Measurements from ENCODE around the gene TEX11. TPM values are rescaled to one million over a fixed set of nuclear protein-coding genes. Genes with fewer than 3 reads are reported as not detected.

Gene TEX11
- polyA plus RNA-seq, 1 donor (not counting 4 experiments of a cell fraction or from before 2014, with no cell fraction given) = not detected

DNA sequence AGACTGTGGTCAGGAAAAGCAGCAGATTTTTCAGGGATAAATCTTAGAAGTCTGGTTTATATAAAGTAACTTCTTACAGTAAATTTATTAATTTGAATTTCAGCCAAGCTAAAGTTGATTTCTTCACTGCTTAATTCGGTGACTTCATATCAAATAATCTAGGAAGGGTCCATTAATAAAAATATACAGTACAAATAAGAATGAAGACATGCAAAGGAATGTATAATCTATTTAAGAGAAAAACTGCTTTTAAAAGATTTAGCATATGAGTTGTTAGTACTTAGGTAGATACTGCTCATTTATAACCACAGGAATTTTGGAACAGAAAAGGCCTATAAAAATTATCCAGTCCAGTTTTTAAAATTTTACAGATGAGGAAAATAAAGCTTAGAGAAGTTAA lies 286.8 kb downstream of the TEX11 start:
- no peak overlapping the region for H3K9ac ChIP-seq (ENCODE audit: control insufficient read depth, extremely low read depth, insufficient read depth, low read length)
- FAIRE-seq = no peak
- no peaks in the 10 kb centered on the region for H3K36me3 ChIP-seq (ENCODE audit: control insufficient read depth in 2 of 2, extremely low read depth in 1 of 2, insufficient read depth in 2 of 2, low read length in 2 of 2)
- no peaks in the 10 kb centered on the region for H3K9me3 ChIP-seq (ENCODE audit: control insufficient read depth, low read depth, low read length)
- no peaks in the 10 kb centered on the region for H3K27me3 ChIP-seq (ENCODE audit: control insufficient read depth, extremely low read depth, insufficient read depth, low read length)
- no peaks in the 10 kb centered on the region for H4K20me1 ChIP-seq (ENCODE audit: control insufficient read depth, extremely low read depth, insufficient read depth, low read length)
- no peak overlapping the region for H2AFZ ChIP-seq (ENCODE audit: control insufficient read depth, low read length)
- no peak for DNase-seq (ENCODE audit: low read depth, low spot score)
- H3K79me2 ChIP-seq (ENCODE audit: control insufficient read depth, insufficient read depth, low read length) = no peaks in the 10 kb centered on the region
- no peak overlapping the region for H3K4me3 ChIP-seq (ENCODE audit: control insufficient read depth in 2 of 3, extremely low read depth in 1 of 3, insufficient read depth in 2 of 3, low read depth in 1 of 3, low read length in 3 of 3)
- H3K4me1 ChIP-seq (ENCODE audit: control insufficient read depth, extremely low read depth, insufficient read depth, low read length) = no peaks in the 10 kb centered on the region
- TF ChIP-seq EZH2 (IDR thresholded peaks at IDR 0.05; ENCODE audit: low read length) = no peak
- TF ChIP-seq, protein P1, sequence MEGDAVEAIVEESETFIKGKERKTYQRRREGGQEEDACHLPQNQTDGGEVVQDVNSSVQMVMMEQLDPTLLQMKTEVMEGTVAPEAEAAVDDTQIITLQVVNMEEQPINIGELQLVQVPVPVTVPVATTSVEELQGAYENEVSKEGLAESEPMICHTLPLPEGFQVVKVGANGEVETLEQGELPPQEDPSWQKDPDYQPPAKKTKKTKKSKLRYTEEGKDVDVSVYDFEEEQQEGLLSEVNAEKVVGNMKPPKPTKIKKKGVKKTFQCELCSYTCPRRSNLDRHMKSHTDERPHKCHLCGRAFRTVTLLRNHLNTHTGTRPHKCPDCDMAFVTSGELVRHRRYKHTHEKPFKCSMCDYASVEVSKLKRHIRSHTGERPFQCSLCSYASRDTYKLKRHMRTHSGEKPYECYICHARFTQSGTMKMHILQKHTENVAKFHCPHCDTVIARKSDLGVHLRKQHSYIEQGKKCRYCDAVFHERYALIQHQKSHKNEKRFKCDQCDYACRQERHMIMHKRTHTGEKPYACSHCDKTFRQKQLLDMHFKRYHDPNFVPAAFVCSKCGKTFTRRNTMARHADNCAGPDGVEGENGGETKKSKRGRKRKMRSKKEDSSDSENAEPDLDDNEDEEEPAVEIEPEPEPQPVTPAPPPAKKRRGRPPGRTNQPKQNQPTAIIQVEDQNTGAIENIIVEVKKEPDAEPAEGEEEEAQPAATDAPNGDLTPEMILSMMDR (optimal IDR thresholded peaks at IDR 0.05 in 1 of 3, IDR thresholded peaks at IDR 0.05 in 1 of 3, conservative IDR thresholded peaks at IDR 0.05 in 1 of 3; ENCODE audit: extremely low read depth in 1 of 3, insufficient read depth in 2 of 3, low read length in 3 of 3) = no peak
- H3K27ac ChIP-seq (ENCODE audit: control insufficient read depth, insufficient read depth, low read length) = no peak overlapping the region
- no peak overlapping the region for H3K4me2 ChIP-seq (ENCODE audit: control insufficient read depth, extremely low read depth, insufficient read depth, low read depth, low read length)
- no peaks in the 10 kb centered on the region for H3K9me1 ChIP-seq (ENCODE audit: control insufficient read depth, extremely low read depth, insufficient read depth, low read length)
- dilution Hi-C loops (cut with MboI; ENCODE audit: extremely low pct_ligation_motif_present, low sequenced_read_pairs) = no loop called here

DNA sequence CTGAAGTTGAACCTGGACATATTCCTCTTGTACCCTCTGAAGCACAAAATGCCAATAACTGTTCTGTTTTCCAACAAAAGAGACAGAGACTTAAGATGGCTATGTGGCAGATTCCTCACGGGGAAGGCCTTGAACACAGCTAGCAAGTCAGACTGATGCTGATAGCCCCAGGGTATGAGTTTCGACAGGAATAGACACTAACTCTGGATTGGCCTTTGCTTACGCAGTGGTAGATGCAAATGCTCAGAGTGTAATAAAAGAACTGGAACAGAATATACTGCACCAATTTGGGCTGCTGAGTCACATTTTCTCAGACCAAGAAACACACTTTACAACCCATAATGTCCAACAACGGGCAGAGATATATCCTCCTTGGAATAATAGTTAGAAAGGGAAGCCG lies 290.0 kb downstream of the TEX11 start:
- DNase-seq (ENCODE audit: low read depth, low spot score) (no peak), FAIRE-seq (no peak)
- Histone ChIP-seq H3K27ac (ENCODE audit: control insufficient read depth, insufficient read depth, low read length) (no peak overlapping the region), H3K4me2 (ENCODE audit: control insufficient read depth, extremely low read depth, insufficient read depth, low read depth, low read length) (no peak overlapping the region), H4K20me1 (ENCODE audit: control insufficient read depth, extremely low read depth, insufficient read depth, low read length) (no peaks in the 10 kb centered on the region), H3K9me3 (ENCODE audit: control insufficient read depth, low read depth, low read length) (no peaks in the 10 kb centered on the region), H2AFZ (ENCODE audit: control insufficient read depth, low read length) (no peak overlapping the region), H3K4me3 (ENCODE audit: control insufficient read depth in 2 of 3, extremely low read depth in 1 of 3, insufficient read depth in 2 of 3, low read depth in 1 of 3, low read length in 3 of 3) (no peak overlapping the region), H3K9me1 (ENCODE audit: control insufficient read depth, extremely low read depth, insufficient read depth, low read length) (no peaks in the 10 kb centered on the region), H3K4me1 (ENCODE audit: control insufficient read depth, extremely low read depth, insufficient read depth, low read length) (no peaks in the 10 kb centered on the region), H3K9ac (ENCODE audit: control insufficient read depth, extremely low read depth, insufficient read depth, low read length) (no peak overlapping the region), H3K36me3 (ENCODE audit: control insufficient read depth in 2 of 2, extremely low read depth in 1 of 2, insufficient read depth in 2 of 2, low read length in 2 of 2) (no peaks in the 10 kb centered on the region), H3K27me3 (ENCODE audit: control insufficient read depth, extremely low read depth, insufficient read depth, low read length) (no peaks in the 10 kb centered on the region), H3K79me2 (ENCODE audit: control insufficient read depth, insufficient read depth, low read length) (no peaks in the 10 kb centered on the region)
- dilution Hi-C loops (cut with MboI; ENCODE audit: extremely low pct_ligation_motif_present, low sequenced_read_pairs) = no loop called here
- TF ChIP-seq, protein P1 (optimal IDR thresholded peaks at IDR 0.05 in 1 of 3, IDR thresholded peaks at IDR 0.05 in 1 of 3, conservative IDR thresholded peaks at IDR 0.05 in 1 of 3; ENCODE audit: extremely low read depth in 1 of 3, insufficient read depth in 2 of 3, low read length in 3 of 3) = no peak
- TF ChIP-seq EZH2 (IDR thresholded peaks at IDR 0.05; ENCODE audit: low read length) = no peak
